ENCODE data around the gene LHFPL3.

The LHFPL3 gene

DNA sequence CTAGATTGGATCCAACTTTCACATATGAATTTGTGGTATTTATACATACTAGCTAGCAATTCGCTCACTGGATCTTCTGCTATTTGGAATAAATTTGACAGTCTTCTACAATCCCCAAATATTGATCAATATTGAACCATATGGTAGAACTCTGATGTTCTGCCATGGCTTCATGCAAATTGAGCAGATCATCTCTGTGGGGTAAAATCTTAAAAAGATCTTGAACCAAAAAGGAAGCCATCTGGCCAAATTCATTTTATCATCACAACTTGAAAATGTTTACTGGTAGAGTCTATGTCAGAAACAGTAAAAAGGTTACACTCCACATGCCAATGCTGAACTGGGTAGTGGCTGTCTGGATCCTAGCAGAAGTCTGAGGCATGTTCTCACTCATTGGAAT, 80.0 kb downstream of the LHFPL3 start:
- Histone ChIP-seq H3K4me1 (ENCODE audit: control insufficient read depth in 1 of 2, insufficient read depth in 2 of 2, low read length in 2 of 2) (no peaks in the 10 kb centered on the region), H3K9ac (ENCODE audit: low read length) (no peak overlapping the region), H3K36me3 (ENCODE audit: control insufficient read depth in 1 of 2, insufficient read depth in 2 of 2, low read length in 2 of 2) (no peaks in the 10 kb centered on the region), H2BK12ac (ENCODE audit: low read length) (no peak overlapping the region), H3K4me3 (ENCODE audit: low read depth, low read length) (no peak overlapping the region), H3K9me3 (ENCODE audit: insufficient read depth, low read depth, low read length) (no peaks in the 10 kb centered on the region), H3K27me3 (ENCODE audit: insufficient read depth, low read length) (no peaks in the 10 kb centered on the region), H2AFZ (ENCODE audit: insufficient read depth, low read length, poor library complexity) (no peak overlapping the region), H3K79me1 (ENCODE audit: low read length) (no peaks in the 10 kb centered on the region), H2BK5ac (ENCODE audit: low read depth, low read length, poor library complexity) (no peak overlapping the region), H3K23ac (ENCODE audit: low read length) (no peak overlapping the region), H2AK5ac (ENCODE audit: low read length) (no peak overlapping the region), H3K79me2 (ENCODE audit: control insufficient read depth, insufficient read depth, low read length, poor library complexity) (no peaks in the 10 kb centered on the region), H3K14ac (ENCODE audit: low read length) (no peak overlapping the region), H2BK120ac (ENCODE audit: insufficient read depth, low read length, poor library complexity) (no peak overlapping the region), H4K12ac (ENCODE audit: low read depth, low read length) (no peak overlapping the region), H4K8ac (ENCODE audit: low read depth, low read length) (no peak overlapping the region), H3K4ac (ENCODE audit: low read depth, low read length) (no peak overlapping the region), H3K18ac (ENCODE audit: low read length) (no peak overlapping the region), H3K4me2 (ENCODE audit: low read length) (no peak overlapping the region), H4K91ac (ENCODE audit: low read depth, low read length) (no peak overlapping the region), H3K27ac (ENCODE audit: low read depth, low read length) (no peak overlapping the region)
- no peak for DNase-seq
- WGBS (ENCODE audit: extremely low coverage, insufficient coverage, insufficient read length) = no CpG with 5 or more reads among the region's 1 CpG

DNA sequence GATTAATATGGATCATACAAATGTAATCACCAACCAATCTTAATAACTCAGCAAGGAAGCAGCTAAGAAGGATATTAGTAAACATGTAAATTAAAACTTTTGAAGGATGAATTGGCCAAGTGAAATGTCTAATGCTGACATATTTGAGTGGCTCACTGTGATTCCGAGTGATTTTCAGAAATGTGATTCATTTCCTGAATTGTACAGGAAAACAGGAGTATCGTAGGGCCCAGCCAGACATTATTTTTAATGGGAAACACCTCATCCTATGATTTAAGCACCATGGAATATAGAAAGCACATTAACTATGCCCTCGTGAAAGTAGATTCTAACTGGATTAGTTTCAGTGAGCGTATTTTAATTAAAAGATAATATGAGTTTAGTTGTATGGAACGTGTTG, 82.3 kb downstream of the LHFPL3 start:
- Histone ChIP-seq H3K23ac (ENCODE audit: low read length) (no peak overlapping the region), H2AFZ (ENCODE audit: insufficient read depth, low read length, poor library complexity) (no peak overlapping the region), H3K9ac (ENCODE audit: low read length) (no peak overlapping the region), H3K4me1 (ENCODE audit: control insufficient read depth in 1 of 2, insufficient read depth in 2 of 2, low read length in 2 of 2) (no peaks in the 10 kb centered on the region), H3K27me3 (ENCODE audit: insufficient read depth, low read length) (no peaks in the 10 kb centered on the region), H4K12ac (ENCODE audit: low read depth, low read length) (no peak overlapping the region), H2BK5ac (ENCODE audit: low read depth, low read length, poor library complexity) (no peak overlapping the region), H3K4me3 (ENCODE audit: low read depth, low read length) (no peak overlapping the region), H3K27ac (ENCODE audit: low read depth, low read length) (no peak overlapping the region), H3K4me2 (ENCODE audit: low read length) (no peak overlapping the region), H3K79me1 (ENCODE audit: low read length) (no peaks in the 10 kb centered on the region), H3K4ac (ENCODE audit: low read depth, low read length) (no peak overlapping the region), H4K8ac (ENCODE audit: low read depth, low read length) (no peak overlapping the region), H3K79me2 (ENCODE audit: control insufficient read depth, insufficient read depth, low read length, poor library complexity) (no peaks in the 10 kb centered on the region), H4K91ac (ENCODE audit: low read depth, low read length) (no peak overlapping the region), H3K14ac (ENCODE audit: low read length) (no peak overlapping the region), H2AK5ac (ENCODE audit: low read length) (no peak overlapping the region), H3K18ac (ENCODE audit: low read length) (no peak overlapping the region), H2BK12ac (ENCODE audit: low read length) (no peak overlapping the region), H3K9me3 (ENCODE audit: insufficient read depth, low read depth, low read length) (no peaks in the 10 kb centered on the region), H3K36me3 (ENCODE audit: control insufficient read depth in 1 of 2, insufficient read depth in 2 of 2, low read length in 2 of 2) (no peaks in the 10 kb centered on the region), H2BK120ac (ENCODE audit: insufficient read depth, low read length, poor library complexity) (no peak overlapping the region)
- no peak for DNase-seq
- 100% methylated on average over 1 of the region's 5 CpGs for WGBS (ENCODE audit: extremely low coverage, insufficient coverage, insufficient read length)

DNA sequence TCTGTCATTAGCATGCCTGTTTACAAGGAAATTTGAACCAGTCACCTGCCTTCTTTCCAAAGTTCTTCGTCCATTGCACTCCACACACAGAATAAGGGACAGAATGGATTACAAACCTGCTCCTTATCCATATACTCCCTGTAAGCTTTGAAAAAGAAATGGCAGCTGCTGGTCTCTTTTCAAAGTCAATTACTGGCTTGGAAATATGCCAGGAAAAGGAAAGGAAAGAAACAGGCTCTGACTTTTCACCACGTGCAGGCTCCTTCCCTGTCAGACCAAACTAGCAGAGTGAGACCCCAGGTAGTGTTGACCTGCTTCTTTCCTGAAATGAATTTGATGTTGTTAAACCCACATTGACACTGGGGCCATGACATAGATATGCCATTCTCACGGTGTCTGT, 84.5 kb downstream of the LHFPL3 start:
- no peak overlapping the region for H3K9ac ChIP-seq (ENCODE audit: low read length)
- no peaks in the 10 kb centered on the region for H3K9me3 ChIP-seq (ENCODE audit: insufficient read depth, low read depth, low read length)
- H2BK5ac ChIP-seq (ENCODE audit: low read depth, low read length, poor library complexity) = no peak overlapping the region
- H3K23ac ChIP-seq (ENCODE audit: low read length) = no peak overlapping the region
- H3K4me1 ChIP-seq (ENCODE audit: control insufficient read depth in 1 of 2, insufficient read depth in 2 of 2, low read length in 2 of 2) = no peaks in the 10 kb centered on the region
- H3K18ac ChIP-seq (ENCODE audit: low read length) = no peak overlapping the region
- no peak overlapping the region for H3K14ac ChIP-seq (ENCODE audit: low read length)
- no peak overlapping the region for H2BK120ac ChIP-seq (ENCODE audit: insufficient read depth, low read length, poor library complexity)
- H3K27me3 ChIP-seq (ENCODE audit: insufficient read depth, low read length) = no peaks in the 10 kb centered on the region
- H3K79me1 ChIP-seq (ENCODE audit: low read length) = no peaks in the 10 kb centered on the region
- H3K4me2 ChIP-seq (ENCODE audit: low read length) = no peak overlapping the region
- no peak overlapping the region for H3K27ac ChIP-seq (ENCODE audit: low read depth, low read length)
- H3K4me3 ChIP-seq (ENCODE audit: low read depth, low read length) = no peak overlapping the region
- no peak overlapping the region for H4K8ac ChIP-seq (ENCODE audit: low read depth, low read length)
- no peak for DNase-seq
- no peaks in the 10 kb centered on the region for H3K36me3 ChIP-seq (ENCODE audit: control insufficient read depth in 1 of 2, insufficient read depth in 2 of 2, low read length in 2 of 2)
- H2AFZ ChIP-seq (ENCODE audit: insufficient read depth, low read length, poor library complexity) = no peak overlapping the region
- H2BK12ac ChIP-seq (ENCODE audit: low read length) = no peak overlapping the region
- no peak overlapping the region for H2AK5ac ChIP-seq (ENCODE audit: low read length)
- no peak overlapping the region for H3K4ac ChIP-seq (ENCODE audit: low read depth, low read length)
- no CpG with 5 or more reads among the region's 3 CpGs for WGBS (ENCODE audit: extremely low coverage, insufficient coverage, insufficient read length)
- no peak overlapping the region for H4K12ac ChIP-seq (ENCODE audit: low read depth, low read length)
- no peak overlapping the region for H4K91ac ChIP-seq (ENCODE audit: low read depth, low read length)
- H3K79me2 ChIP-seq (ENCODE audit: control insufficient read depth, insufficient read depth, low read length, poor library complexity) = no peaks in the 10 kb centered on the region

GRCh38 chr7:104414216-104414615, 85.8 kb downstream of the LHFPL3 start:
- H3K27me3 ChIP-seq (ENCODE audit: insufficient read depth, low read length) = no peaks in the 10 kb centered on the region
- H3K4ac ChIP-seq (ENCODE audit: low read depth, low read length) = no peak overlapping the region
- H3K9me3 ChIP-seq (ENCODE audit: insufficient read depth, low read depth, low read length) = no peaks in the 10 kb centered on the region
- no peaks in the 10 kb centered on the region for H3K36me3 ChIP-seq (ENCODE audit: control insufficient read depth in 1 of 2, insufficient read depth in 2 of 2, low read length in 2 of 2)
- H4K91ac ChIP-seq (ENCODE audit: low read depth, low read length) = no peak overlapping the region
- no peak overlapping the region for H3K14ac ChIP-seq (ENCODE audit: low read length)
- H3K23ac ChIP-seq (ENCODE audit: low read length) = no peak overlapping the region
- H3K18ac ChIP-seq (ENCODE audit: low read length) = no peak overlapping the region
- no peaks in the 10 kb centered on the region for H3K4me1 ChIP-seq (ENCODE audit: control insufficient read depth in 1 of 2, insufficient read depth in 2 of 2, low read length in 2 of 2)
- no peak overlapping the region for H2BK12ac ChIP-seq (ENCODE audit: low read length)
- DNase-seq = no peak
- no peak overlapping the region for H4K8ac ChIP-seq (ENCODE audit: low read depth, low read length)
- no peak overlapping the region for H2AK5ac ChIP-seq (ENCODE audit: low read length)
- no peaks in the 10 kb centered on the region for H3K79me2 ChIP-seq (ENCODE audit: control insufficient read depth, insufficient read depth, low read length, poor library complexity)
- no peak overlapping the region for H3K27ac ChIP-seq (ENCODE audit: low read depth, low read length)
- no peak overlapping the region for H2AFZ ChIP-seq (ENCODE audit: insufficient read depth, low read length, poor library complexity)
- no peak overlapping the region for H2BK5ac ChIP-seq (ENCODE audit: low read depth, low read length, poor library complexity)
- H3K79me1 ChIP-seq (ENCODE audit: low read length) = no peaks in the 10 kb centered on the region
- no peak overlapping the region for H3K4me2 ChIP-seq (ENCODE audit: low read length)
- no CpG with 5 or more reads among the region's 4 CpGs for WGBS (ENCODE audit: extremely low coverage, insufficient coverage, insufficient read length)
- no peak overlapping the region for H4K12ac ChIP-seq (ENCODE audit: low read depth, low read length)
- H3K4me3 ChIP-seq (ENCODE audit: low read depth, low read length) = no peak overlapping the region
- no peak overlapping the region for H2BK120ac ChIP-seq (ENCODE audit: insufficient read depth, low read length, poor library complexity)
- no peak overlapping the region for H3K9ac ChIP-seq (ENCODE audit: low read length)

Measured in trophoblast cell (in vitro differentiated cells and primary cell).